GM19025 (cell line): Measurements from ENCODE around the gene NAPG.
"Not testable (repeated sequence)": the region's sequence is repeated elsewhere in the genome, so short reads cannot be mapped to it uniquely, and the experiment has no call there.

Experiments
- ATAC-seq: cut with Tn5 transposase; IDR thresholded peaks from one replicate; pipeline ENCODE4 v1.9.1; 2021; ENCODE audit warnings: mild to moderate bottlenecking, low read depth, moderate library complexity; ENCODE audit not compliant: unreplicated experiment

The NAPG gene

GRCh38 chr18:10525697-10526560, at the start of gene NAPG:
TSS of gene NAPG (plus strand) at chr18:10526027. CDS start at chr18:10526103, 76 bp downstream.
- ATAC-seq: peak; percentile 74

GRCh38 chr18:10476338-10476791, 49.5 kb upstream of the NAPG start:
- no peak for ATAC-seq

GRCh38 chr18:10477121-10477862, 48.5 kb upstream of the NAPG start:
- ATAC-seq: no peak

GRCh38 chr18:10477863-10478260, 48.0 kb upstream of the NAPG start:
- no peak for ATAC-seq

GRCh38 chr18:10481831-10482230, 44.0 kb upstream of the NAPG start:
- no peak for ATAC-seq

- ATAC-seq: no peak
Observed at GRCh38 chr18:10482363-10482984, 43.4 kb upstream of the NAPG start.

- peak; percentile 73 for ATAC-seq
Observed at GRCh38 chr18:10482985-10483949, 42.6 kb upstream of the NAPG start.

- no peak for ATAC-seq
Observed at GRCh38 chr18:10485475-10485874, 40.4 kb upstream of the NAPG start.

GRCh38 chr18:10486362-10486761, 39.5 kb upstream of the NAPG start:
- ATAC-seq: no peak

GRCh38 chr18:10487154-10487553, 38.7 kb upstream of the NAPG start:
- no peak for ATAC-seq

GRCh38 chr18:10488017-10488416, 37.8 kb upstream of the NAPG start:
- ATAC-seq: no peak

- peak; percentile 97 for ATAC-seq
Observed at GRCh38 chr18:10490401-10491165, 35.2 kb upstream of the NAPG start.

- no peak for ATAC-seq
Observed at GRCh38 chr18:10495936-10496335, 29.9 kb upstream of the NAPG start.

GRCh38 chr18:10497206-10497749, 28.5 kb upstream of the NAPG start:
- ATAC-seq: no peak

GRCh38 chr18:10499230-10499629, 26.6 kb upstream of the NAPG start:
- ATAC-seq: no peak

GRCh38 chr18:10500038-10500437, 25.8 kb upstream of the NAPG start:
- no peak for ATAC-seq

- no peak for ATAC-seq
Observed at GRCh38 chr18:10504723-10505122, 21.1 kb upstream of the NAPG start.

- not testable (repeated sequence) for ATAC-seq
Observed at GRCh38 chr18:10505892-10506291, 19.9 kb upstream of the NAPG start.

GRCh38 chr18:10508591-10508990, 17.2 kb upstream of the NAPG start:
- no peak for ATAC-seq
